Measurements from ENCODE around the gene GALNT8. TPM values are rescaled to one million over a fixed set of nuclear protein-coding genes. Genes with fewer than 3 reads are reported as not detected.

GALNT8 gene
- total and polyA plus RNA-seq, 4 experiments from 2014 or later: 0.99 to 3.4 (median 1.6) TPM

Other genes starting within 250 kb of the GALNT8 start
- 1 to 10 TPM in 1 of 2 experiments, under 1 TPM in 1; 0.58 to 1.5 TPM for gene RAD51AP1, start 181.5 kb upstream of the GALNT8 start, total RNA-seq
- gene RAD51AP1, start 181.5 kb upstream of the GALNT8 start, polyA plus RNA-seq: 1 to 10 TPM in 1 of 2 donors, under 1 TPM in 1; 0.62 to 2.9 TPM
- gene DYRK4, start 158.2 kb upstream of the GALNT8 start, total RNA-seq: 10 to 100 TPM; 15.6 to 21.4 TPM
- 10 to 100 TPM; 26.3 to 34.7 TPM for gene DYRK4, start 158.2 kb upstream of the GALNT8 start, polyA plus RNA-seq
- gene AKAP3, start 71.3 kb upstream of the GALNT8 start, total RNA-seq: 1 to 10 TPM; 5.5 to 6.2 TPM
- gene AKAP3, start 71.3 kb upstream of the GALNT8 start, polyA plus RNA-seq: 1 to 10 TPM in 1 of 2 donors, under 1 TPM in 1; 0.60 to 1.1 TPM
- 10 to 100 TPM; 55.7 to 58.6 TPM for gene NDUFA9, start 71.3 kb upstream of the GALNT8 start, total RNA-seq
- 100 to 1,000 TPM; 134 to 246 TPM for gene NDUFA9, start 71.3 kb upstream of the GALNT8 start, polyA plus RNA-seq
- gene KCNA1, start 189.5 kb downstream of the GALNT8 start, total RNA-seq: not detected
- not detected for gene KCNA1, start 189.5 kb downstream of the GALNT8 start, polyA plus RNA-seq

Measured in CD4-positive, alpha-beta memory T cell (primary cell).